ENCODE results near the gene NAP1L4. TPM values are rescaled to one million over a fixed set of nuclear protein-coding genes. Genes with fewer than 3 reads are reported as not detected.

NAP1L4 gene
- total RNA-seq, 2 donors from 2014 or later = 62.8 to 83.7 TPM

- Histone ChIP-seq H3K9me3 (no peaks in the 10 kb centered on the region), H3K27ac (no peak overlapping the region), H3K27me3 (replicated peaks; ENCODE audit: insufficient read depth) (no peaks in the 10 kb centered on the region), H3K4me3 (no peak overlapping the region), H3K36me3 (peaks cover 80% of the 10 kb centered on the region), H3K4me1 (ENCODE audit: control insufficient read depth in 1 of 2, low read depth in 2 of 2) (peaks cover 0 to 13% of the 10 kb centered on the region in 2 donors)
- DNase-seq (ENCODE audit: low spot score) = no peak
- no peak for ATAC-seq (ENCODE audit: insufficient number of reproducible peaks, low FRiP score, low read depth)
- no peak for TF ChIP-seq CTCF (IDR thresholded peaks at IDR 0.05)
These were observed 24.7 kb upstream of the NAP1L4 start for GRCh38 chr11:3016861-3017260.

- Histone ChIP-seq H3K27ac (no peak overlapping the region), H3K4me3 (no peak overlapping the region), H3K4me1 (ENCODE audit: control insufficient read depth in 1 of 2, low read depth in 2 of 2) (peaks cover 0 to 4% of the 10 kb centered on the region in 2 donors), H3K9me3 (no peaks in the 10 kb centered on the region), H3K27me3 (replicated peaks; ENCODE audit: insufficient read depth) (no peaks in the 10 kb centered on the region), H3K36me3 (peaks cover 85% of the 10 kb centered on the region)
- no peak for TF ChIP-seq CTCF (IDR thresholded peaks at IDR 0.05)
- ATAC-seq (ENCODE audit: insufficient number of reproducible peaks, low FRiP score, low read depth) = no peak
- DNase-seq (ENCODE audit: low spot score) = no peak
These were observed 23.7 kb upstream of the NAP1L4 start for GRCh38 chr11:3015796-3016195.

GRCh38 chr11:3014943-3015342 is 22.8 kb upstream of the NAP1L4 start:
- no peak for ATAC-seq (ENCODE audit: insufficient number of reproducible peaks, low FRiP score, low read depth)
- Histone ChIP-seq H3K4me3 (no peak overlapping the region), H3K4me1 (ENCODE audit: control insufficient read depth in 1 of 2, low read depth in 2 of 2) (no peaks in the 10 kb centered on the region), H3K27me3 (replicated peaks; ENCODE audit: insufficient read depth) (no peaks in the 10 kb centered on the region), H3K27ac (no peak overlapping the region), H3K36me3 (peaks cover 85% of the 10 kb centered on the region), H3K9me3 (no peaks in the 10 kb centered on the region)
- DNase-seq (ENCODE audit: low spot score) = no peak
- no peak for TF ChIP-seq CTCF (IDR thresholded peaks at IDR 0.05)

GRCh38 chr11:3014057-3014938 is 22.2 kb upstream of the NAP1L4 start:
- no peak for TF ChIP-seq CTCF (IDR thresholded peaks at IDR 0.05)
- peaks cover 83% of the 10 kb centered on the region for H3K36me3 ChIP-seq
- DNase-seq (ENCODE audit: low spot score) = no peak

GRCh38 chr11:3011891-3012885 is 20.1 kb upstream of the NAP1L4 start:
- ATAC-seq (ENCODE audit: insufficient number of reproducible peaks, low FRiP score, low read depth) (no peak), DNase-seq (ENCODE audit: low spot score) (no peak)
- no peak for TF ChIP-seq CTCF (IDR thresholded peaks at IDR 0.05)
- Histone ChIP-seq H3K4me1 (ENCODE audit: control insufficient read depth in 1 of 2, low read depth in 2 of 2) (no peaks in the 10 kb centered on the region), H3K27me3 (replicated peaks; ENCODE audit: insufficient read depth) (no peaks in the 10 kb centered on the region), H3K27ac (no peak overlapping the region), H3K9me3 (no peaks in the 10 kb centered on the region), H3K36me3 (peaks cover 80% of the 10 kb centered on the region), H3K4me3 (no peak overlapping the region)

More at GRCh38 chr11:3014057-3014938, 22.2 kb upstream of the NAP1L4 start:
- no peak for ATAC-seq (ENCODE audit: insufficient number of reproducible peaks, low FRiP score, low read depth)
- Histone ChIP-seq H3K4me3 (no peak overlapping the region), H3K9me3 (no peaks in the 10 kb centered on the region), H3K27ac (no peak overlapping the region), H3K27me3 (replicated peaks; ENCODE audit: insufficient read depth) (no peaks in the 10 kb centered on the region), H3K4me1 (ENCODE audit: control insufficient read depth in 1 of 2, low read depth in 2 of 2) (no peaks in the 10 kb centered on the region)
